ENCODE data around the gene LRMDA. TPM values are rescaled to one million over a fixed set of nuclear protein-coding genes. Genes with fewer than 3 reads are reported as not detected.

Gene LRMDA
- total RNA-seq, 1 donor from 2014 or later = 29.9 TPM

- H3K27ac ChIP-seq = no peak overlapping the region
- H3K4me1 ChIP-seq = no peaks in the 10 kb centered on the region
- H3K9me3 ChIP-seq = no peaks in the 10 kb centered on the region
- ATAC-seq = no peak
- no peaks in the 10 kb centered on the region for H3K36me3 ChIP-seq
- no peaks in the 10 kb centered on the region for H3K27me3 ChIP-seq (ENCODE audit: low read depth)
- DNase-seq = no peak
- intact Hi-C loops (cut with DNase I) = no loop called here
- no peak for TF ChIP-seq CTCF (IDR thresholded peaks at IDR 0.05)
- no peak overlapping the region for H3K4me3 ChIP-seq
Observed at GRCh38 chr10:76317078-76317477, 885.7 kb downstream of the LRMDA start.

- no peak for TF ChIP-seq CTCF (IDR thresholded peaks at IDR 0.05)
- DNase-seq (no peak), ATAC-seq (no peak)
- intact Hi-C loops (cut with DNase I) = no loop called here
- Histone ChIP-seq H3K27me3 (ENCODE audit: low read depth) (no peaks in the 10 kb centered on the region), H3K4me1 (no peaks in the 10 kb centered on the region), H3K9me3 (no peaks in the 10 kb centered on the region), H3K27ac (no peak overlapping the region), H3K36me3 (no peaks in the 10 kb centered on the region), H3K4me3 (no peak overlapping the region)
Observed at GRCh38 chr10:76318211-76318610, 886.8 kb downstream of the LRMDA start.

GRCh38 chr10:76319661-76320060, 888.2 kb downstream of the LRMDA start:
- ATAC-seq = no peak
- Histone ChIP-seq H3K27ac (no peak overlapping the region), H3K9me3 (no peaks in the 10 kb centered on the region), H3K27me3 (ENCODE audit: low read depth) (no peaks in the 10 kb centered on the region), H3K4me3 (no peak overlapping the region), H3K4me1 (no peaks in the 10 kb centered on the region), H3K36me3 (no peaks in the 10 kb centered on the region)
- intact Hi-C loops (cut with DNase I) = no loop called here
- DNase-seq = no peak
- no peak for TF ChIP-seq CTCF (IDR thresholded peaks at IDR 0.05)

GRCh38 chr10:76324283-76324682, 892.9 kb downstream of the LRMDA start:
- no peak for TF ChIP-seq CTCF (IDR thresholded peaks at IDR 0.05)
- Histone ChIP-seq H3K36me3 (no peaks in the 10 kb centered on the region), H3K9me3 (no peaks in the 10 kb centered on the region), H3K4me3 (no peak overlapping the region), H3K27me3 (ENCODE audit: low read depth) (no peaks in the 10 kb centered on the region), H3K4me1 (no peaks in the 10 kb centered on the region), H3K27ac (no peak overlapping the region)
- DNase-seq = peak; percentile 52
- ATAC-seq = peak; percentile 70 to 74
- intact Hi-C loops (cut with DNase I) = no loop called here

- no peak for TF ChIP-seq CTCF (IDR thresholded peaks at IDR 0.05)
- H3K27me3 ChIP-seq (ENCODE audit: low read depth) = no peaks in the 10 kb centered on the region
- DNase-seq (no peak), ATAC-seq (no peak)
- no peaks in the 10 kb centered on the region for H3K9me3 ChIP-seq
- intact Hi-C loops (cut with DNase I) = no loop called here
- no peak overlapping the region for H3K4me3 ChIP-seq
- H3K4me1 ChIP-seq = no peaks in the 10 kb centered on the region
- no peaks in the 10 kb centered on the region for H3K36me3 ChIP-seq
- no peak overlapping the region for H3K27ac ChIP-seq
Observed at GRCh38 chr10:76327441-76327840, 896.0 kb downstream of the LRMDA start.

GRCh38 chr10:76328348-76328747, 896.9 kb downstream of the LRMDA start:
- Histone ChIP-seq H3K36me3 (no peaks in the 10 kb centered on the region), H3K27me3 (ENCODE audit: low read depth) (no peaks in the 10 kb centered on the region), H3K9me3 (no peaks in the 10 kb centered on the region), H3K27ac (no peak overlapping the region), H3K4me3 (no peak overlapping the region), H3K4me1 (no peaks in the 10 kb centered on the region)
- ATAC-seq (no peak), DNase-seq (no peak)
- TF ChIP-seq CTCF (IDR thresholded peaks at IDR 0.05) = no peak
- intact Hi-C loops (cut with DNase I) = no loop called here
